ENCODE results near the gene PPP1R14D.

- TF ChIP-seq, protein P1, sequence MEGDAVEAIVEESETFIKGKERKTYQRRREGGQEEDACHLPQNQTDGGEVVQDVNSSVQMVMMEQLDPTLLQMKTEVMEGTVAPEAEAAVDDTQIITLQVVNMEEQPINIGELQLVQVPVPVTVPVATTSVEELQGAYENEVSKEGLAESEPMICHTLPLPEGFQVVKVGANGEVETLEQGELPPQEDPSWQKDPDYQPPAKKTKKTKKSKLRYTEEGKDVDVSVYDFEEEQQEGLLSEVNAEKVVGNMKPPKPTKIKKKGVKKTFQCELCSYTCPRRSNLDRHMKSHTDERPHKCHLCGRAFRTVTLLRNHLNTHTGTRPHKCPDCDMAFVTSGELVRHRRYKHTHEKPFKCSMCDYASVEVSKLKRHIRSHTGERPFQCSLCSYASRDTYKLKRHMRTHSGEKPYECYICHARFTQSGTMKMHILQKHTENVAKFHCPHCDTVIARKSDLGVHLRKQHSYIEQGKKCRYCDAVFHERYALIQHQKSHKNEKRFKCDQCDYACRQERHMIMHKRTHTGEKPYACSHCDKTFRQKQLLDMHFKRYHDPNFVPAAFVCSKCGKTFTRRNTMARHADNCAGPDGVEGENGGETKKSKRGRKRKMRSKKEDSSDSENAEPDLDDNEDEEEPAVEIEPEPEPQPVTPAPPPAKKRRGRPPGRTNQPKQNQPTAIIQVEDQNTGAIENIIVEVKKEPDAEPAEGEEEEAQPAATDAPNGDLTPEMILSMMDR (IDR thresholded peaks at IDR 0.05; ENCODE audit: low read length), result no peak
- TF ChIP-seq EZH2 (optimal IDR thresholded peaks at IDR 0.05; ENCODE audit: low read depth, low read length), result no peak
Observed at GRCh38 chr15:40785164-40785563, 43.3 kb downstream of the PPP1R14D start.

Measured in MM.1S (cell line).